SK-N-DZ (cell line): ENCODE results near the gene CSPG4.

Source experiments
- DNase-seq: peaks from one replicate; pipeline ENCODE4 v3.0.0-alpha.2; 2015; ENCODE audit warnings: low spot score

Gene CSPG4

GRCh38 chr15:75625542-75626347 lies 86.9 kb downstream of the CSPG4 start, which contains the start of gene SNUPN:
Gene SNUPN (minus strand): TSS chr15:75625725. CDS start chr15:75621051, 4,674 bp downstream.
- peak; percentile 96 for DNase-seq
